ENCODE measurements around the gene GCNA. TPM values are rescaled to one million over a fixed set of nuclear protein-coding genes. Genes with fewer than 3 reads are reported as not detected.

The GCNA gene
- total and polyA plus RNA-seq, 2 of the 13 experiments (the other 11 are each of a cell fraction or from before 2014, with no cell fraction given), result 0.38 to 0.66 TPM

DNA sequence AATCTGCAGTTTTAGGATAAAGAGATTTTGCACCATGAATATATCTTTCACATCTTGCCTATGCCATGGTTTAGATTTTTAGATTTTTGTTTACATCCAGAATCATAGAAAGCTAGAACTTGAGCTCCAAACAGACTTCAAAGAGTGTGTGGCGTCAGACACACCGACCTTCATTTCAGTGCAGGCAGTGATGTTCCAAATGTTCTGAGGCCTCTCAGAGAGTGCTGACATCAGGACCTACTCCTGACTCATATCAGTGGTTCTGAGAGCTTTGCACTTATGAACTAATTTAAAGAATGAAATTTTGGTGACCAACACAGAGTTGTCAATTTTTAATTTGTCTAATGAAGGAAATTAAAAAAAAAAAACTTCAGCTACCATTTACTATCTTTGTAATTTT is 21.7 kb downstream of the GCNA start:
- Histone ChIP-seq H2AFZ (ENCODE audit: low read length) (no peak overlapping the region), H3K9ac (ENCODE audit: insufficient read depth, low read depth, low read length) (no peak overlapping the region), H3K4me1 (ENCODE audit: insufficient read depth, low read length) (no peaks in the 10 kb centered on the region), H3K36me3 (replicated peaks in 1 of 2; ENCODE audit: control insufficient read depth in 1 of 2, insufficient read depth in 2 of 2, low read length in 2 of 2) (no peaks in the 10 kb centered on the region), H3K79me2 (ENCODE audit: insufficient read depth, low read length) (no peaks in the 10 kb centered on the region), H3K4me3 (replicated peaks in 1 of 3; ENCODE audit: insufficient read depth in 1 of 3, low read depth in 2 of 3, low read length in 3 of 3) (no peak overlapping the region), H3K4me2 (ENCODE audit: low read depth, low read length) (no peak overlapping the region), H3K9me3 (ENCODE audit: low read length) (no peaks in the 10 kb centered on the region), H3K27ac (ENCODE audit: extremely low read length, insufficient read depth, low read length) (no peak overlapping the region), H4K20me1 (ENCODE audit: insufficient read depth, low read length) (no peaks in the 10 kb centered on the region), H3K27me3 (ENCODE audit: control insufficient read depth in 1 of 2, insufficient read depth in 2 of 2, low read length in 2 of 2) (no peaks in the 10 kb centered on the region)
- intact Hi-C loops (cut with micrococcal nuclease; ENCODE audit: unreplicated experiment), result no loop called here
- CTCF ChIA-PET (ENCODE audit: low intra/inter-chr PET ratio, low total read pairs), result no interaction called here
- no TSS peak for BruUV-seq (replicated peaks)
- ATAC-seq, result no peak
- no peak for FAIRE-seq
- in situ Hi-C loops (cut with HindIII; ENCODE audit: extremely low pct_ligation_motif_present, low pct_unique_long_range_greater_than_20kb), result no loop called here
- POLR2A ChIA-PET, result no interaction called here
- WGBS (ENCODE audit: low lambda C conversion rate), result 72% methylated on average over 2 of the region's 2 CpGs
- no peak for DNase-seq (ENCODE audit: low spot score)
- no peak for TF ChIP-seq ZNF292 (CRISPR knock-in tag; IDR thresholded peaks at IDR 0.05; ENCODE audit: borderline replicate concordance, low read depth)
- no peak for TF ChIP-seq JARID2 (CRISPR knock-in tag; IDR thresholded peaks at IDR 0.05; ENCODE audit: insufficient replicate concordance)
- no peak for TF ChIP-seq ZBTB7B (CRISPR knock-in tag; IDR thresholded peaks at IDR 0.05)
- no peak for TF ChIP-seq SSRP1 (CRISPR knock-in tag; IDR thresholded peaks at IDR 0.05)
- TF ChIP-seq YEATS2 (CRISPR knock-in tag; IDR thresholded peaks at IDR 0.05; ENCODE audit: borderline replicate concordance), result no peak
- no peak for TF ChIP-seq FOXK1 (CRISPR knock-in tag; IDR thresholded peaks at IDR 0.05; ENCODE audit: borderline replicate concordance, low read depth)
- TF ChIP-seq ZBTB21 (CRISPR knock-in tag; IDR thresholded peaks at IDR 0.05), result no peak
- TF ChIP-seq ZNF225 (CRISPR knock-in tag; IDR thresholded peaks at IDR 0.05), result no peak
- TF ChIP-seq, protein P1, sequence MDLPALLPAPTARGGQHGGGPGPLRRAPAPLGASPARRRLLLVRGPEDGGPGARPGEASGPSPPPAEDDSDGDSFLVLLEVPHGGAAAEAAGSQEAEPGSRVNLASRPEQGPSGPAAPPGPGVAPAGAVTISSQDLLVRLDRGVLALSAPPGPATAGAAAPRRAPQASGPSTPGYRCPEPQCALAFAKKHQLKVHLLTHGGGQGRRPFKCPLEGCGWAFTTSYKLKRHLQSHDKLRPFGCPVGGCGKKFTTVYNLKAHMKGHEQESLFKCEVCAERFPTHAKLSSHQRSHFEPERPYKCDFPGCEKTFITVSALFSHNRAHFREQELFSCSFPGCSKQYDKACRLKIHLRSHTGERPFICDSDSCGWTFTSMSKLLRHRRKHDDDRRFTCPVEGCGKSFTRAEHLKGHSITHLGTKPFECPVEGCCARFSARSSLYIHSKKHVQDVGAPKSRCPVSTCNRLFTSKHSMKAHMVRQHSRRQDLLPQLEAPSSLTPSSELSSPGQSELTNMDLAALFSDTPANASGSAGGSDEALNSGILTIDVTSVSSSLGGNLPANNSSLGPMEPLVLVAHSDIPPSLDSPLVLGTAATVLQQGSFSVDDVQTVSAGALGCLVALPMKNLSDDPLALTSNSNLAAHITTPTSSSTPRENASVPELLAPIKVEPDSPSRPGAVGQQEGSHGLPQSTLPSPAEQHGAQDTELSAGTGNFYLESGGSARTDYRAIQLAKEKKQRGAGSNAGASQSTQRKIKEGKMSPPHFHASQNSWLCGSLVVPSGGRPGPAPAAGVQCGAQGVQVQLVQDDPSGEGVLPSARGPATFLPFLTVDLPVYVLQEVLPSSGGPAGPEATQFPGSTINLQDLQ (CRISPR knock-in tag; IDR thresholded peaks at IDR 0.05), result no peak
- TF ChIP-seq RXRB (CRISPR knock-in tag; IDR thresholded peaks at IDR 0.05; ENCODE audit: borderline replicate concordance), result no peak
- TF ChIP-seq IKZF1 (IDR thresholded peaks at IDR 0.05), result no peak
- TF ChIP-seq, protein P2, sequence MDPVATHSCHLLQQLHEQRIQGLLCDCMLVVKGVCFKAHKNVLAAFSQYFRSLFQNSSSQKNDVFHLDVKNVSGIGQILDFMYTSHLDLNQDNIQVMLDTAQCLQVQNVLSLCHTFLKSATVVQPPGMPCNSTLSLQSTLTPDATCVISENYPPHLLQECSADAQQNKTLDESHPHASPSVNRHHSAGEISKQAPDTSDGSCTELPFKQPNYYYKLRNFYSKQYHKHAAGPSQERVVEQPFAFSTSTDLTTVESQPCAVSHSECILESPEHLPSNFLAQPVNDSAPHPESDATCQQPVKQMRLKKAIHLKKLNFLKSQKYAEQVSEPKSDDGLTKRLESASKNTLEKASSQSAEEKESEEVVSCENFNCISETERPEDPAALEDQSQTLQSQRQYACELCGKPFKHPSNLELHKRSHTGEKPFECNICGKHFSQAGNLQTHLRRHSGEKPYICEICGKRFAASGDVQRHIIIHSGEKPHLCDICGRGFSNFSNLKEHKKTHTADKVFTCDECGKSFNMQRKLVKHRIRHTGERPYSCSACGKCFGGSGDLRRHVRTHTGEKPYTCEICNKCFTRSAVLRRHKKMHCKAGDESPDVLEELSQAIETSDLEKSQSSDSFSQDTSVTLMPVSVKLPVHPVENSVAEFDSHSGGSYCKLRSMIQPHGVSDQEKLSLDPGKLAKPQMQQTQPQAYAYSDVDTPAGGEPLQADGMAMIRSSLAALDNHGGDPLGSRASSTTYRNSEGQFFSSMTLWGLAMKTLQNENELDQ (CRISPR knock-in tag; IDR thresholded peaks at IDR 0.05; ENCODE audit: borderline replicate concordance), result no peak
- no peak for TF ChIP-seq ZNF761 (CRISPR knock-in tag; conservative IDR thresholded peaks at IDR 0.05)
- TF ChIP-seq, protein P3, sequence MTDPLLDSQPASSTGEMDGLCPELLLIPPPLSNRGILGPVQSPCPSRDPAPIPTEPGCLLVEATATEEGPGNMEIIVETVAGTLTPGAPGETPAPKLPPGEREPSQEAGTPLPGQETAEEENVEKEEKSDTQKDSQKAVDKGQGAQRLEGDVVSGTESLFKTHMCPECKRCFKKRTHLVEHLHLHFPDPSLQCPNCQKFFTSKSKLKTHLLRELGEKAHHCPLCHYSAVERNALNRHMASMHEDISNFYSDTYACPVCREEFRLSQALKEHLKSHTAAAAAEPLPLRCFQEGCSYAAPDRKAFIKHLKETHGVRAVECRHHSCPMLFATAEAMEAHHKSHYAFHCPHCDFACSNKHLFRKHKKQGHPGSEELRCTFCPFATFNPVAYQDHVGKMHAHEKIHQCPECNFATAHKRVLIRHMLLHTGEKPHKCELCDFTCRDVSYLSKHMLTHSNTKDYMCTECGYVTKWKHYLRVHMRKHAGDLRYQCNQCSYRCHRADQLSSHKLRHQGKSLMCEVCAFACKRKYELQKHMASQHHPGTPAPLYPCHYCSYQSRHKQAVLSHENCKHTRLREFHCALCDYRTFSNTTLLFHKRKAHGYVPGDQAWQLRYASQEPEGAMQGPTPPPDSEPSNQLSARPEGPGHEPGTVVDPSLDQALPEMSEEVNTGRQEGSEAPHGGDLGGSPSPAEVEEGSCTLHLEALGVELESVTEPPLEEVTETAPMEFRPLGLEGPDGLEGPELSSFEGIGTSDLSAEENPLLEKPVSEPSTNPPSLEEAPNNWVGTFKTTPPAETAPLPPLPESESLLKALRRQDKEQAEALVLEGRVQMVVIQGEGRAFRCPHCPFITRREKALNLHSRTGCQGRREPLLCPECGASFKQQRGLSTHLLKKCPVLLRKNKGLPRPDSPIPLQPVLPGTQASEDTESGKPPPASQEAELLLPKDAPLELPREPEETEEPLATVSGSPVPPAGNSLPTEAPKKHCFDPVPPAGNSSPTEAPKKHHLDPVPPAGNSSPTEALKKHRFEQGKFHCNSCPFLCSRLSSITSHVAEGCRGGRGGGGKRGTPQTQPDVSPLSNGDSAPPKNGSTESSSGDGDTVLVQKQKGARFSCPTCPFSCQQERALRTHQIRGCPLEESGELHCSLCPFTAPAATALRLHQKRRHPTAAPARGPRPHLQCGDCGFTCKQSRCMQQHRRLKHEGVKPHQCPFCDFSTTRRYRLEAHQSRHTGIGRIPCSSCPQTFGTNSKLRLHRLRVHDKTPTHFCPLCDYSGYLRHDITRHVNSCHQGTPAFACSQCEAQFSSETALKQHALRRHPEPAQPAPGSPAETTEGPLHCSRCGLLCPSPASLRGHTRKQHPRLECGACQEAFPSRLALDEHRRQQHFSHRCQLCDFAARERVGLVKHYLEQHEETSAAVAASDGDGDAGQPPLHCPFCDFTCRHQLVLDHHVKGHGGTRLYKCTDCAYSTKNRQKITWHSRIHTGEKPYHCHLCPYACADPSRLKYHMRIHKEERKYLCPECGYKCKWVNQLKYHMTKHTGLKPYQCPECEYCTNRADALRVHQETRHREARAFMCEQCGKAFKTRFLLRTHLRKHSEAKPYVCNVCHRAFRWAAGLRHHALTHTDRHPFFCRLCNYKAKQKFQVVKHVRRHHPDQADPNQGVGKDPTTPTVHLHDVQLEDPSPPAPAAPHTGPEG (CRISPR knock-in tag; IDR thresholded peaks at IDR 0.05), result no peak
